ENCODE data around the gene MRPL4.

MRPL4 gene

DNA sequence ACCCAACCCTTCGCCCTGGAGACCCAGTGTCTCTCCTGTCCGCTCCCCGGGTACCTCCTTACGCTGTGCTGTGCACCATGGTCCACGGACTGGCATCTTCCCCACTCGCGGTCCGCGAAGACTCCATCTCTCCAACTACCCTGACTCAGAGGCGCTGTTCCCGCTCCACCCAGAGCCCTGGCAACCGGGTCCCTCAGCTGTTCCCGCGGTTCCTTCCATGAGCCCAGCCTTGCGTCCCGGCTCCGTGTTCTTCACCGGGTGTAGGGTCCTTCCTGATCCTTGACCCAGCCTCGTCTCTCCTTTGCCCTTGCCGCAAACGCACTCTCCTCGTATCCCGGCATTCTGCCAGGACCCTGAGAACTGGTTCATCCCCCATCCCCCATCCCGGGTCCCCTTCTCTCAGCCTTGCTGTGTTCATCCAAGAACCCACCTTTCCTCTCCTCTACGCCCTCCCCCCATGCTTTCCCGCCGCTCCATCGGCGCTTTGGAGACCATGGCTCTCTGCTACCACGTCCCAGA is 38.4 kb downstream of the MRPL4 start:
- DNase-seq, result peak; percentile 26

GRCh38 chr19:10290876-10291553 is 39.0 kb downstream of the MRPL4 start:
- peak; percentile 33 for DNase-seq

DNA sequence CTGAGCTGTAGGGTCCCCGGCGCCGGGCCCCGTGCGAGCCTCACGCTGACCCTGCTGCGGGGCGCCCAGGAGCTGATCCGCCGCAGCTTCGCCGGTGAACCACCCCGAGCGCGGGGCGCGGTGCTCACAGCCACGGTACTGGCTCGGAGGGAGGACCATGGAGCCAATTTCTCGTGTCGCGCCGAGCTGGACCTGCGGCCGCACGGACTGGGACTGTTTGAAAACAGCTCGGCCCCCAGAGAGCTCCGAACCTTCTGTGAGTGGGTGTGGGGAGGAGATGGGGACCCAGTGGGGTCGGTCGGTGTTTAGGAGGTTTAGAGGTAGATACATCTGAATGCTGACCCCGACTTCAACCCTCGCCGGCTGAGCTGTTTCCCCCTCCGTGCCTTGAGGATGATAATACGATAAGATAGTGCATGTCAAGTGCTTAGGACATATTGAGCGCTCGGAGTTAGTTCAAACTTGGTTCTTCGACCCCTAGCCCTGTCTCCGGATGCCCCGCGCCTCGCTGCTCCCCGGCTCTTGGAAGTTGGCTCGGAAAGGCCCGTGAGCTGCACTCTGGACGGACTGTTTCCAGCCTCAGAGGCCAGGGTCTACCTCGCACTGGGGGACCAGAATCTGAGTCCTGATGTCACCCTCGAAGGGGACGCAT is 39.7 kb downstream of the MRPL4 start:
- no peak for DNase-seq

- no peak for DNase-seq
These were observed 40.3 kb downstream of the MRPL4 start for GRCh38 chr19:10292206-10292788.

- DNase-seq, result no peak
These were observed 41.0 kb downstream of the MRPL4 start for GRCh38 chr19:10292789-10293636.

DNA sequence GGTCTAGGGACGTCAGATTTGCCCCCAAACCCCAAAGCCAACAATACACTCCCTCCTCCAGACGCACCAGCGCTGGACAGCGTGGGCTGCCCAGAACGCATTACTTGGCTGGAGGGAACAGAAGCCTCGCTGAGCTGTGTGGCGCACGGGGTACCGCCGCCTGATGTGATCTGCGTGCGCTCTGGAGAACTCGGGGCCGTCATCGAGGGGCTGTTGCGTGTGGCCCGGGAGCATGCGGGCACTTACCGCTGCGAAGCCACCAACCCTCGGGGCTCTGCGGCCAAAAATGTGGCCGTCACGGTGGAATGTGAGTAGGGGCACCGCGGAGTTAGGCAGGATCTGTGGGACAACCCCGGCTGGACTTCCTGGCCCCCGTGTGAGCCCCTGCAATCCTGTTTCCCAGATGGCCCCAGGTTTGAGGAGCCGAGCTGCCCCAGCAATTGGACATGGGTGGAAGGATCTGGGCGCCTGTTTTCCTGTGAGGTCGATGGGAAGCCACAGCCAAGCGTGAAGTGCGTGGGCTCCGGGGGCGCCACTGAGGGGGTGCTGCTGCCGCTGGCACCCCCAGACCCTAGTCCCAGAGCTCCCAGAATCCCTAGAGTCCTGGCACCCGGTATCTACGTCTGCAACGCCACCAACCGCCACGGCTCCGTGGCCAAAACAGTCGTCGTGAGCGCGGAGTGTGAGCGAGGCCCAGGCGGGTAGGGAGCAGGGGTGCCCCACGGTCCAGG is 41.8 kb downstream of the MRPL4 start:
- no peak for DNase-seq

DNA sequence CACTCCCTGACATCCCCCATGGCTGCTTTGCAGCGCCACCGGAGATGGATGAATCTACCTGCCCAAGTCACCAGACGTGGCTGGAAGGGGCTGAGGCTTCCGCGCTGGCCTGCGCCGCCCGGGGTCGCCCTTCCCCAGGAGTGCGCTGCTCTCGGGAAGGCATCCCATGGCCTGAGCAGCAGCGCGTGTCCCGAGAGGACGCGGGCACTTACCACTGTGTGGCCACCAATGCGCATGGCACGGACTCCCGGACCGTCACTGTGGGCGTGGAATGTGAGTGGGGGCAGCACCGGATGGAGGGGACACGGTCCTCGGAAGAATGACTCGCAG is 42.3 kb downstream of the MRPL4 start:
- no peak for DNase-seq

DNA sequence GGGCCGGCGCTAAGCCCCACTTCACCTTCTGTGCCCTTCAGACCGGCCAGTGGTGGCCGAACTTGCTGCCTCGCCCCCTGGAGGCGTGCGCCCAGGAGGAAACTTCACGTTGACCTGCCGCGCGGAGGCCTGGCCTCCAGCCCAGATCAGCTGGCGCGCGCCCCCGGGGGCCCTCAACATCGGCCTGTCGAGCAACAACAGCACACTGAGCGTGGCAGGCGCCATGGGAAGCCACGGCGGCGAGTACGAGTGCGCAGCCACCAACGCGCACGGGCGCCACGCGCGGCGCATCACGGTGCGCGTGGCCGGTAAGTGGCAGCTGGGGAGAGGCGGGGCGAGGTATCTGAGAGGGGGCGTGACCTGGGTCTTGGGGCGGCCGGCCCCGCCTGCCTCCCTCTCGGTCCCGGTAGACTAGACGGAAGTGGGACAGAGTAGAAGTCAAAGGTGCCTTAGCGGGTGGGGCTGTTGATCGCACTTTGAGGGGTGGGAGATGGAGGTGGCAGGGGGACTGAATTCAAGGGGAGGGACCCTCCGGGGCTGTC is 43.4 kb downstream of the MRPL4 start:
- DNase-seq, result no peak

DNA sequence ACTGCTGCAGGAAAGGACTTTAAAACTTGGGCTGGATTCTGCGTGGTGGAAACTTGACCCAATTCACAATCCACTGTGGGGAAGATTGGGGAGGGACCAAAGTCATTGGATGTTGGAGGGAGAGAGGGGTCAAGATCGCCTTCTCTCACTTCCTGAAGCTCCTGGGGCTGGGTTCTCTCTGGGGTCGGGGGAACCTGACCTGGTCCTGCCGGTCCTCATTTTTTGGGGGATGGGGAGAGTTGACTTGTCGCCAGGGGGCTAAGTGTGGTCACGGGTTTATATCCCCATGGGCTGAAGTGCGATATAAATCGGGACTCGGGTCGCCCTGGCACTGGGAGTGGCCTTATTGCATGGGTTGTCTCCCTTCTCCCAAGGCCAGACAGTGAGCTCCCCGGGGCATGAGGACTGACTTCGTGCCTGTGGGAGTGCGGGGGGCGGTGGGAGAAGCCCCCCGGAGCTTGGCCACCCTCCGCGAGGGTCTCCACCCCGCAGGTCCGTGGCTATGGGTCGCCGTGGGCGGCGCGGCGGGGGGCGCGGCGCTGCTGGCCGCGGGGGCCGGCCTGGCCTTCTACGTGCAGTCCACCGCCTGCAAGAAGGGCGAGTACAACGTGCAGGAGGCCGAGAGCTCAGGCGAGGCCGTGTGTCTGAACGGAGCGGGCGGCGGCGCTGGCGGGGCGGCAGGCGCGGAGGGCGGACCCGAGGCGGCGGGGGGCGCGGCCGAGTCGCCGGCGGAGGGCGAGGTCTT is 44.0 kb downstream of the MRPL4 start:
- DNase-seq, result no peak

DNA sequence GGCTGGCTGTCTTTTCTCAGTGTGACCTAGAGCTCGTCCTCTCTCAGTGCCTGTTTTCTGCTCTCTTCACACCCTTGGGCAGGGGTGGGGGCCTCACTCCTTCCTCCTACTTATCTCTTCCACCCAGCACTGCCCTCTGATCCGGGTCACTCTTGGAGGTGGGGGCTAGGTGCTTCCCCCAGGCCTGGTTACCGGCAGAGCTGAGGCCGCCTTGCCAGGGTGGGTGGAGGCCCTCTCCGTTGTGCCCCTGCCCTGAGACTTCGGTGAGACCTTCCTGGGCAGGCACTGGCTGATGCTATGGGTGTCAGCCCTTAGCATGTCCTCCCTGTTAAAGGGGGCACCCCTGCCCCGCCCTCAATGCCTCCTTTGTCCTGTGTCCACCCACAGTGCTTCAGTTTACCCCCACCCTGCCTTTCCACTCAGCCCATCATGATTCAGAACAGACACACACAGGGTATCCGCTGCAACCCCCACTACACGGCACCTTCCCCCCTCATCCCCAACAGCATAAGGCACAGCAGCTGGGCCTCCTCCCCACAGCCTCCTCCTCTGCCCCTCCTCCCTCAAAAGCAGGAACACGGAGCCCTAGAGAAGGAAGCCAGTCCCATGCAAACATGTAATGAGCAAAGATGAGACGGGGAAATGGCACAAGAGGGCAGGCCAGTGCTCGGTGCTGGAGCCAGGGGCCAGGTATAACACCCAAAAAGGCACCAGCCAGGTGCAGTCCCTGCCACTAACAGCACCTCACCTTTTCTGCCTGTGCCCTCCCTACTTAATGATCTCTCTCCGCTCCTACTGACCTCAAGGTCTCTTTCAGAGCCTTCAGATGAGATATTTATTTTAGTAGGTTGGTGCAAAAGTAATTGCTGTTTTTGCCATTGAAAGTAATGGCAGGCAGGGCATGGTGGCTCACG is 47.8 kb downstream of the MRPL4 start:
- DNase-seq, result peak; percentile 75

DNA sequence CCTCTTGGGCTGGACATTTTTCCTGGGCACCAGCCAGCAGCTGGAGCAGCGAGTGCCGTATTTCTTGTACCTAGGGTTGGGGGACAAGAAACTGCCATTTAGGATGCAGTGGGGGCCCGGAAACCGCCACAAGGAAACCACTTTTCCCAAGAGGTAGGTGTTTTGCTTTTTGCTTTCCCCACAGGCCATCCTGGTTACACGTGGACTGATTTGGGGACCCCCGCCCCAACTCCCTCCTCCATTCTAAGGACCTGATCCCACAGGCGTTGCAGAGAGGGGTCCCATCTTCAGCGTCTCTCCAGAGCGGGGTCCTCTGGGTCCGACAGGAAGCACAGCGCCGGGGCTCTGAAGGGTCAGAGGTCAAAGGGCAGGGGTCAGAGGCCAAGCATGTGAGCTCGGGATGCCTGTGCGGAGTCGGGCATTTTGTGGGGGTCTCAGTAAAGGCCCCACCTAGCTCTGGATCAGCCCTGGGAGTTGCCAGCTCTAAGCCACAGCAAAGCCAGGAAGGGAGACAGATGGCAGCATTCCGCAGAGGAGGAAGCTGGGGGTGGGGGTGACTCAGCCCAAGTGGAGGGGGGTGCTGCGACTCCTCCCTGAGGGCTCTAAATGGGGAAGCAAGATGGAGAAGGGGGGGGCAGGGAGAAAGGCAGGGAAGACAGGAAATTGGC is 53.3 kb downstream of the MRPL4 start:
- DNase-seq, result peak; percentile 33

DNA sequence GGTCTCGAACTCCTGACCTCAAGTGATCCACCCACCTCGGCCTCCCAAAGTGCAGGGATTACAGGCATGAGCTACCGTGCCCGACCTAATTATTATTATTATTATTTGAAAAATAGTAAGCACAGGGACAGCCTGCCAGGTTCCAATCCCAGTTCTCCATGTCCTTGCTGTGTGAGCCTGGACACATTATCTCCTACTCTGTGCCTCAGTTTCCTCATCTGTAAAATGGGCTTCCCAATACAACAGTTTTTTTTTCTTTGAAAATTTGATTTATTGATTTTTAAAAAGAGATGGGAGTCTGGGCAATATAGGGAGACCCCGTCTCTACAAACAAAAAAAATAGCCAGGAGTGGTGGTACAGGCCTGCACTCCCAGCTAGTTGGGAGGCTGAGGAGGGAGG is 54.3 kb downstream of the MRPL4 start:
- DNase-seq, result no peak

DNA sequence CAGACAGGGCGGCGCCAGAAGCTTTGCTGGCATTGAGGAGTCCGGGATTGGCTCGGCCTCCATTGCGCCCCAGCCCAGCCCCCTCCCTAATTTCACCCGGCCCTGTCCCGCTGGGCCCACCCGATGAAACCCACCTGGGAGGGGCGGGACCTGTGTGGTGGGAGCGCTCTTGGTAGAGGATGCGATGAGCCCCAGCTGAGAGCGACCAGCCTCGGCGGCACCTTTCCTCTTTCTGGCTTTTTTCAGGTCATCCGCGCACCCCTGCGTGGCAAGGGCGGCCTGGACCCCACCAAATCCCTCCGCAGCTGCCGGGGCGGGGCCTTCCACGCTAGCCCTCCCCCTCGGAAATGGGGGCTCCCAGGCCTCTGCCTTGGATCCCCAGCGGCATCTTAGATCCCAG is 57.4 kb downstream of the MRPL4 start, which contains the start of gene ZGLP1:
ZGLP1 (minus strand) TSS at position 393 of the 400 bp plus-strand sequence.
- no peak for DNase-seq
